GM04503 (cell line): ENCODE measurements around the gene PEX3.

ENCODE experiments used
- DNase-seq: peaks from one replicate; pipeline ENCODE4 v3.0.0-alpha.2; 2012; ENCODE audit warnings: low read depth

Gene PEX3

DNA sequence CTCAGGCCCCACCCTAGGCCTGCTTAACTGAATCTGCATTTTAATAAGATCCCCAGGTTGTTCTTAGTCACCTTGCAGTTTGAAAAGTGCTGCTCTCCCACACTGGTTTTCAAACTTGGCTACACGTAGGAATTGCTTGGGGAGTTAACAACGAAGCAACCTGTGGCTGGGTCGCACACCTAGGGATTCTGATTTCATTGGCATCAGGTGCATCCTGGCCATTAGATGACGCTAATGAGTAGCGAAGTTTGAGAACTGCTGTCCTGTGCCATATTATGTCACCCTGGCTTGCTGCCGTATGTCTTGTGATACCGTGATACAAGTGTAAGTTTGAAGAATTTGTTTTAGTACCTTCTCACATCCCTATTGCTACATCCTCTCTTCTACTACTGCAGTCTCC is 89.1 kb downstream of the PEX3 start:
- DNase-seq: no peak

DNA sequence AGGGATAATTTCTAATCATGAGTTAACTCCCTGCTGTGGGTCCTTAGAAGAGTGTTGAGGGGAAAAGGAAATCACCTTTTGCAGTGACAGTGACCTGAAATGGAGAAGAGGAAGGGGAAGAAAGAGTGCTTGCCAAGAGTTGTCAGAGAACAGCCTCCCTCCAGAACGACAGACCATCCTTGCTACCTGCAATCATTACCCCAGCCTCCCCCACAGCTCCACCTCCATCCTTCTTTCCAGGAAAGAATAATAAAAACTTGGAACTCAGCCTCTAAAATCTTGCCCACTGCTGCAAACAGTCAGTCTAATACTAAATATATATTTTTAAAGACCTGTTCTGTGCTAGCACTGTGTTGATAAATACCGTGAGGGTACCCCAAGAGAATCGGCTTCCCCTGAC is 89.6 kb downstream of the PEX3 start:
- DNase-seq: no peak
